C4-2B (cell line): ENCODE data around the gene FCMR.

Source experiments
- ZFX ChIP-seq: fragments of 450-650 bp; IDR thresholded peaks from 2 replicates; pipeline ENCODE4 v1.6.1; 2017
- TF ChIP-seq, protein P1 (sequence below): fragments of 450-650 bp; conservative IDR thresholded peaks from 2 replicates; pipeline ENCODE4 v1.5.1; 2017; ENCODE audit warnings: mild to moderate bottlenecking

DNA sequence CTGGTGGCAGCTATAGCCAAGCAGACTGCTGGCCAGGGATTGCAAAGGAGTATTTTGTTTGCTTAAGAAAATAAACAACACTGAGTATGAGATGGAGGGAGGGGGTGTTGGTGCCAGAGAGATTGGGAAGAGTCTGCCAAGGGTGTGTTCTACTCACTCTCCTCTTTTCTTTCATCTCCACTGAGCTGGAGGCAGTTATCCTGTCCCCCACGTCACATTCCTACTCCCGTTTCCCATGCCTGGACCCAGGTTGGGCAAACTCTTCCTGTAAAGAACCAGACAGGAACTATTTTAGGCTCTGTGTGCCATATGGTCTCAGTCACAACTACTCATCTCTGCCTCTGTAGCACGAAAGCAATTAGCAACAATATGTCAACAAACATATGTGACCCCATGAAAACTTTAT lies 25.9 kb downstream of the FCMR start:
- TF ChIP-seq, protein P1, sequence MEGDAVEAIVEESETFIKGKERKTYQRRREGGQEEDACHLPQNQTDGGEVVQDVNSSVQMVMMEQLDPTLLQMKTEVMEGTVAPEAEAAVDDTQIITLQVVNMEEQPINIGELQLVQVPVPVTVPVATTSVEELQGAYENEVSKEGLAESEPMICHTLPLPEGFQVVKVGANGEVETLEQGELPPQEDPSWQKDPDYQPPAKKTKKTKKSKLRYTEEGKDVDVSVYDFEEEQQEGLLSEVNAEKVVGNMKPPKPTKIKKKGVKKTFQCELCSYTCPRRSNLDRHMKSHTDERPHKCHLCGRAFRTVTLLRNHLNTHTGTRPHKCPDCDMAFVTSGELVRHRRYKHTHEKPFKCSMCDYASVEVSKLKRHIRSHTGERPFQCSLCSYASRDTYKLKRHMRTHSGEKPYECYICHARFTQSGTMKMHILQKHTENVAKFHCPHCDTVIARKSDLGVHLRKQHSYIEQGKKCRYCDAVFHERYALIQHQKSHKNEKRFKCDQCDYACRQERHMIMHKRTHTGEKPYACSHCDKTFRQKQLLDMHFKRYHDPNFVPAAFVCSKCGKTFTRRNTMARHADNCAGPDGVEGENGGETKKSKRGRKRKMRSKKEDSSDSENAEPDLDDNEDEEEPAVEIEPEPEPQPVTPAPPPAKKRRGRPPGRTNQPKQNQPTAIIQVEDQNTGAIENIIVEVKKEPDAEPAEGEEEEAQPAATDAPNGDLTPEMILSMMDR = no peak
- no peak for TF ChIP-seq ZFX
